ENCODE measurements around the gene PDE1C.
A peak's percentile ranks its signal among the peaks of the same experiment; 100 is the strongest.

PDE1C gene

DNA sequence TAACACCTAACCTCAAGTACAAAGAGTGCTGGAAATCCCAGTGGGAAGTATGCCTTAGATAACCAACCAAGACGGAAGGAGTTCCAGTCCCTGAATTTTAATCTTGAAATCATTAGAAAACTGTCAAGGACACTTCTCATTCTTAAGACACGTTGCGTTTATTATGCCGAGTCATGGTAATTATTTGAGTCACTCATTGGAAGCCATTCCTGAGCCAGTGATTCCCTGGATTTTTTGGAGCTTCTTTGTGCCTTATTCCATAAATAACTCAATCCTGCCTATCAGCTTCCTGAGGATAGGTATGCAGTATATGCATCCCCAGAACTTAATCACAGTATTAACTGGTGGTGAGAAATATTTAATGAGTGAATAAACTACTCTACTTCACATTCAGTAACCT is 305.7 kb downstream of the PDE1C start:
- TF ChIP-seq ZFX (IDR thresholded peaks at IDR 0.05), result no peak
- TF ChIP-seq, protein P1, sequence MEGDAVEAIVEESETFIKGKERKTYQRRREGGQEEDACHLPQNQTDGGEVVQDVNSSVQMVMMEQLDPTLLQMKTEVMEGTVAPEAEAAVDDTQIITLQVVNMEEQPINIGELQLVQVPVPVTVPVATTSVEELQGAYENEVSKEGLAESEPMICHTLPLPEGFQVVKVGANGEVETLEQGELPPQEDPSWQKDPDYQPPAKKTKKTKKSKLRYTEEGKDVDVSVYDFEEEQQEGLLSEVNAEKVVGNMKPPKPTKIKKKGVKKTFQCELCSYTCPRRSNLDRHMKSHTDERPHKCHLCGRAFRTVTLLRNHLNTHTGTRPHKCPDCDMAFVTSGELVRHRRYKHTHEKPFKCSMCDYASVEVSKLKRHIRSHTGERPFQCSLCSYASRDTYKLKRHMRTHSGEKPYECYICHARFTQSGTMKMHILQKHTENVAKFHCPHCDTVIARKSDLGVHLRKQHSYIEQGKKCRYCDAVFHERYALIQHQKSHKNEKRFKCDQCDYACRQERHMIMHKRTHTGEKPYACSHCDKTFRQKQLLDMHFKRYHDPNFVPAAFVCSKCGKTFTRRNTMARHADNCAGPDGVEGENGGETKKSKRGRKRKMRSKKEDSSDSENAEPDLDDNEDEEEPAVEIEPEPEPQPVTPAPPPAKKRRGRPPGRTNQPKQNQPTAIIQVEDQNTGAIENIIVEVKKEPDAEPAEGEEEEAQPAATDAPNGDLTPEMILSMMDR (conservative IDR thresholded peaks at IDR 0.05), result no peak
- H3K27ac ChIP-seq, result no peak overlapping the region

DNA sequence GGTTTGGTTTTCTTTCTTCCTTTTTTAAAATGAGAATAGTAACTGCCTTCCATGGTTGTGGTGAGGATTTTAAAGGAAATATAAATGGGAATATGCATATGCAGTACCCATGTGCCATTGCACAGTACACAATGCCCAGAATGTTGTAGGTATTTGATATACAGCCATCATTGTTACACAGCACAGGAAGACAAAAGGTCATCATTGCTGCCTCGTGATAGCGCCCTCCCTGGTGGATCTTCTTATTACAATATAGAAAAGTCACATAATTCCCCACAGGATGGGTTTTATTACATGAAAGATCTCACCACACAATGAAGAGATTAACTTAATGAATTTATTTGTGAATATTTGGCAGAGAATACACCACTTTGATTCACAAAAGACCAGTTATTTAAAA is 306.7 kb downstream of the PDE1C start:
- no peak overlapping the region for H3K27ac ChIP-seq
- no peak for TF ChIP-seq ZFX (IDR thresholded peaks at IDR 0.05)
- TF ChIP-seq, protein P1 (conservative IDR thresholded peaks at IDR 0.05), result peak; percentile 30

- TF ChIP-seq, protein P1 (conservative IDR thresholded peaks at IDR 0.05), result no peak
- TF ChIP-seq ZFX (IDR thresholded peaks at IDR 0.05), result no peak
- no peak overlapping the region for H3K27ac ChIP-seq
Measured at GRCh38 chr7:31761646-31762045, 308.6 kb downstream of the PDE1C start.

GRCh38 chr7:31758755-31759154 is 311.5 kb downstream of the PDE1C start:
- H3K27ac ChIP-seq, result no peak overlapping the region
- TF ChIP-seq, protein P1 (conservative IDR thresholded peaks at IDR 0.05), result no peak
- TF ChIP-seq ZFX (IDR thresholded peaks at IDR 0.05), result no peak

DNA sequence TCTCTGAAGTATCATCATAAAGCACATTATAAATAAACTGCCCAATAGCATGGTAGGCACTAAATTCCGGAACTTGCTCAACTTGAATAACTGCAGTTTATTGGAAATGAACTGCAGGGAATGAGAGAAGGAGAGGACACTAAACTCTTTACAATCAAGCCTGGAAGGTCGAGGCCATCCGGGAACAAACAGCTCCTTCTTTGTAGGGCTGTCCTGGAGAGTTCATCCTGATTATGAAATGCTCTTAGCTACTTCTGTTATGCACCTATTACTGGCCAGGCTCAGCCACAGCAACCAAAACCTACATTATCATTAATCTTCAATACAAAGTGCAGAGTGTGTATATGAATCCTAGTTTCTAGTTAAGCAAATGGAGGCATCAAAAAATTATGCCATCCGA is 318.5 kb downstream of the PDE1C start:
- TF ChIP-seq, protein P1 (conservative IDR thresholded peaks at IDR 0.05), result no peak
- TF ChIP-seq ZFX (IDR thresholded peaks at IDR 0.05), result no peak
- no peak overlapping the region for H3K27ac ChIP-seq

DNA sequence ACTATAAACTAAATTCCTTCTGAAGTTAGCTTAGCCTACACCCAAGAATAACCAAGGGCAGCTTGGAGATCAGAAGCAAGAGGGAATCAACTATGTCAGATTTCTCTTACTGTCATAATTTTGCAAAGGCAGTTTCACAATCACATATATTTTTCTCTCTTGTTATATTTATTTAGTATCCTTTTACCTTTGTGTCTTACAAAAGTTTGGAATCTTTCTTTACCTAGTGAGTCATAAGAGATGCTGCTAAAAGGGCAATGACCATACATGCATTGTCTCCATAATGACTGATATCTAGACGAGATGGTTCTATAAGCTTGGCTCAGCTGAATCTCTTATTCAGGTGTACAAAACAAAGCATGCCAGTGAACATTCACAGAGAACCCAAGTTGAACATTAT is 322.1 kb downstream of the PDE1C start:
- no peak for TF ChIP-seq ZFX (IDR thresholded peaks at IDR 0.05)
- TF ChIP-seq, protein P1 (conservative IDR thresholded peaks at IDR 0.05), result no peak
- no peak overlapping the region for H3K27ac ChIP-seq

DNA sequence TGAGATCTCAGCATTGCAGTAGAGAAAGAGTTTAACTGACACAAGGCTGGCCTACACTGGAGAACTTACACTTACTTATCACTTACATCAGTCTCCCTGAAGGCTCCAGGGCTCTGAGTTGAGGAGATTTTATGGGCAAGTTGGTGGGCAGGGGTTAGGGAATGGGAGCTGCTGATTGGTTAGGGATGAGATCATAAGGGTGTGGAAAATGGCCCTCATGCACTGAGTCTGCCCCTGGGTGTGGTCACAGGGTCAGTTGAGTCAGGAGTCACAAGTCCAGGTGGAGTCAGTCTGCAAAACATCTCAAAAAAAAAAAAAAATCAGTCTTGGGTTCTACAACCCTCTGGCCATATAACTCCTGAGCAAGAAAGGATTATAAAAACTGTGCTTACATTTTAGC is 322.7 kb downstream of the PDE1C start:
- H3K27ac ChIP-seq, result no peak overlapping the region
- TF ChIP-seq, protein P1 (conservative IDR thresholded peaks at IDR 0.05), result no peak
- TF ChIP-seq ZFX (IDR thresholded peaks at IDR 0.05), result no peak
